ENCODE data around the gene TM9SF4. TPM values are rescaled to one million over a fixed set of nuclear protein-coding genes. Genes with fewer than 3 reads are reported as not detected.
A peak's percentile ranks its signal among the peaks of the same experiment; 100 is the strongest.
"Not testable (repeated sequence)": the region's sequence is repeated elsewhere in the genome, so short reads cannot be mapped to it uniquely, and the experiment has no call there.

TM9SF4 gene
- total and polyA plus RNA-seq, 8 donors, result 56.2 to 63.5 (median 60.1) TPM

DNA sequence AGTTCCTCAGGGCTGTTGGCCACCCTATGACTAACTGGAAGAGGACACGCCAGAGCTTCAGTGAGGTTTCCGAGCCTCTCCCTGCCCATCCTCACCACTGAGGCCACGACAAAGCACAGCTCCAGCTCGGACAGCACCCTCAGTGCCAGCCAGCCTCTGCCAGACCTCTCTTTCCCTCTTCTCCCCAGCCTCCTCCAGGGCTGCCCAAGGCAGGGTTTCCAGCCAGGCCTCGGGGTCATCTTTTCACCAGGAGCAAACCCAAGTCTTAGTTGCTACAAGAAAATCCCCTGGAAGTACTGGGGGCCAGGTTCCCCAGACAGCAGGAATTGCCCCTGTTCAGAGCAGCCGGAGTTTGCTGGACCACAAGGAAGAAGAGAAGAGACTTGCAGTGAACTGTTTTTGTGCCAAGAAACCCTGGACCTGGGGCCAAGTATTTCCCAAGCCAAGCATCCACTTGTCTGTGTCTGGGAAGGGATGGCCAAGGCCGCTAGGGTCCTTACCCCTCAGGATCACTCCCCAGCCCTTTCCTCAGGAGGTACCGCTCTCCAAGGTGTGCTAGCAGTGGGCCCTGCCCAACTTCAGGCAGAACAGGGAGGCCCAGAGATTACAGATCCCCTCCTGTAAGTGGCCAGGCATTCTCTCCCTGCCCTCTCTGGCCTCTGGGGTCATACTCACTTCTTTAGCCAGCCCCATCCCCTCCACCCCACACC lies 56.5 kb downstream of the TM9SF4 start:
- Histone ChIP-seq H3K9me3 (no peaks in the 10 kb centered on the region), H3K27ac (no peak overlapping the region), H3K4me3 (no peak overlapping the region), H3K36me3 (peaks cover 0 to 70% of the 10 kb centered on the region in 2 donors), H3K27me3 (no peaks in the 10 kb centered on the region), H3K4me1 (no peaks in the 10 kb centered on the region)
- ATAC-seq (no peak), DNase-seq (peak in 1 of 4 donors; percentile 24)
- TF ChIP-seq, protein P1, sequence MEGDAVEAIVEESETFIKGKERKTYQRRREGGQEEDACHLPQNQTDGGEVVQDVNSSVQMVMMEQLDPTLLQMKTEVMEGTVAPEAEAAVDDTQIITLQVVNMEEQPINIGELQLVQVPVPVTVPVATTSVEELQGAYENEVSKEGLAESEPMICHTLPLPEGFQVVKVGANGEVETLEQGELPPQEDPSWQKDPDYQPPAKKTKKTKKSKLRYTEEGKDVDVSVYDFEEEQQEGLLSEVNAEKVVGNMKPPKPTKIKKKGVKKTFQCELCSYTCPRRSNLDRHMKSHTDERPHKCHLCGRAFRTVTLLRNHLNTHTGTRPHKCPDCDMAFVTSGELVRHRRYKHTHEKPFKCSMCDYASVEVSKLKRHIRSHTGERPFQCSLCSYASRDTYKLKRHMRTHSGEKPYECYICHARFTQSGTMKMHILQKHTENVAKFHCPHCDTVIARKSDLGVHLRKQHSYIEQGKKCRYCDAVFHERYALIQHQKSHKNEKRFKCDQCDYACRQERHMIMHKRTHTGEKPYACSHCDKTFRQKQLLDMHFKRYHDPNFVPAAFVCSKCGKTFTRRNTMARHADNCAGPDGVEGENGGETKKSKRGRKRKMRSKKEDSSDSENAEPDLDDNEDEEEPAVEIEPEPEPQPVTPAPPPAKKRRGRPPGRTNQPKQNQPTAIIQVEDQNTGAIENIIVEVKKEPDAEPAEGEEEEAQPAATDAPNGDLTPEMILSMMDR (IDR thresholded peaks at IDR 0.05), result no peak
- intact Hi-C loops (cut with DNase I), result no loop called here

DNA sequence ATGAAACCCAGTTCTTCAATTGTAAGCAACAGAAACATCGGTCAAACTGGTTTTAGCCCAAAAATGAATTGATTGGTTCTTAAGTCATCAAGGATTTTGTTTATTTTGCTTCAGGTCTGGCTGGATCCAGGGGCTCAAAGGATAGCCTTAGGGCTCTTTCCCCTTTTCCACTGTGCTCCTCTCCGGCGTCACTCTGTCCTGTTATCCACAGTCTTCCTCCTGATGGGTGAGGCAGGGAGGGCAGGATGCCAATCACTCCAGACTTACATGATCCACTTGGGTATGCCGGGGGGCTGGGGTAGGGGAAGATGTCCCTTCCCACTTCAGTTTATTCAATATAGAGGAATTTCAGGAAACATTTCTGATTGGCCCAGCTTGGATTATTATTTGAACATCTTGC lies 58.0 kb downstream of the TM9SF4 start:
- no peaks in the 10 kb centered on the region for H3K9me3 ChIP-seq
- H3K4me1 ChIP-seq, result no peaks in the 10 kb centered on the region
- no peaks in the 10 kb centered on the region for H3K27me3 ChIP-seq
- TF ChIP-seq, protein P1 (IDR thresholded peaks at IDR 0.05), result no peak
- no peak overlapping the region for H3K4me3 ChIP-seq
- no peak for ATAC-seq
- no peak overlapping the region for H3K27ac ChIP-seq
- intact Hi-C loops (cut with DNase I), result no loop called here
- no peak for DNase-seq
- H3K36me3 ChIP-seq, result peaks cover 0 to 54% of the 10 kb centered on the region in 2 donors

DNA sequence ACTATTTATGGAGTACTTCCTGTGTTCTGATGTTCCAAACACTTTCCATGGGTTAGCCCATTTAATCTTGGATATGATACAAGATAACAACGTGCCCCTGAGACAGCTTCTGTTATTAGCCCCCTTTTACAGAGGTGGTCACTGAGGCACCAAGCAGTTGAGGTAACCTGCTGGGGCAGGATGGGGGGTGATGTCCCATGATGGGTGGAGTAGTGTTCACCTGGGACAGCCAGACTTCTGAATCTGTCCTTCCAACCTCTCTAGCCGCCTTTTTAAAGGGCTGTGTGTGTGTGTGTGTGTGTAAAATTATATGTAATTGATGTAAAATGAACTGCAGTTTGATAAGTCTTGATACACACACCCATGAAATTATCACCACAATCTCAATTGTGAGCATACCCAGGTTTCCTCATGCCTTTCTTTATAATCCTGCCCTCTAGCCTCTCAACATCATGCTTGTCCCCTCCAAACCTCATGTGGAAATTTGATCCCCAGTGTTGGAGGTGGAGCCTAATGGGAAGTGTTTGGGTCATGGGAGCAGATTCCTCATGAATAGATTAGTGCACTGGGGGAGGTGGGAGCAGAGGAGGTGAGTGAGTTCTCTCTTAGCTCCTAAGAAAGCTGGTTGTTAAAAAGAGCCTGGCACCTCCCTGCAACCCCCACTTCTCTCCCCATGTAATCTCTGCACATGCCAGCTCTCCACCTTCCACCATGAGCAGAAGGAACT lies 58.8 kb downstream of the TM9SF4 start:
- DNase-seq, result peak in 1 of 4 donors; percentile 39
- intact Hi-C loops (cut with DNase I), result no loop called here
- H3K4me1 ChIP-seq, result no peaks in the 10 kb centered on the region
- H3K27ac ChIP-seq, result no peak overlapping the region
- no peaks in the 10 kb centered on the region for H3K9me3 ChIP-seq
- TF ChIP-seq, protein P1 (IDR thresholded peaks at IDR 0.05), result no peak
- H3K4me3 ChIP-seq, result no peak overlapping the region
- H3K36me3 ChIP-seq, result peaks cover 0 to 46% of the 10 kb centered on the region in 2 donors
- H3K27me3 ChIP-seq, result no peaks in the 10 kb centered on the region
- ATAC-seq, result peak; percentile 50

DNA sequence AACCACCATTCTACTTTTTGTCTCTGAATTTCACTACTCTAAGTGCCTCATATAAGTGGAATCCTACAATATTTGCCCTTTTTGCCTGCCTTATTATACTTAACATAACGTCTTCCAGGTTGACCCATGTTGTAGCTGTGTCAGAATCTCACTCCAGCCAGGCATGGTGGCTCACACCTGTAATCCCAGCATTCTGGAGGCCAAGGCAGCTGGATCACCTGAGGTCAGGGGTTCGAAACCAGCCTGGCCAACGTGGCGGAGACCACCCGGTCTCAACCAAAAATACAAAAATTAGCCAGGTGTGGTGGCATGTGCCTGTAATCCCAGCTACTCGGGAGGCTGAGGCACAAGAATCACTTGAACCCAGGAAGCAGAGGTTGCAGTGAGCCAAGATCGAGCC lies 68.2 kb downstream of the TM9SF4 start:
- H3K9me3 ChIP-seq; H3K27me3 ChIP-seq; H3K4me1 ChIP-seq; intact Hi-C loops (cut with DNase I); ATAC-seq; H3K4me3 ChIP-seq; DNase-seq; H3K36me3 ChIP-seq; H3K27ac ChIP-seq: not testable (repeated sequence)

DNA sequence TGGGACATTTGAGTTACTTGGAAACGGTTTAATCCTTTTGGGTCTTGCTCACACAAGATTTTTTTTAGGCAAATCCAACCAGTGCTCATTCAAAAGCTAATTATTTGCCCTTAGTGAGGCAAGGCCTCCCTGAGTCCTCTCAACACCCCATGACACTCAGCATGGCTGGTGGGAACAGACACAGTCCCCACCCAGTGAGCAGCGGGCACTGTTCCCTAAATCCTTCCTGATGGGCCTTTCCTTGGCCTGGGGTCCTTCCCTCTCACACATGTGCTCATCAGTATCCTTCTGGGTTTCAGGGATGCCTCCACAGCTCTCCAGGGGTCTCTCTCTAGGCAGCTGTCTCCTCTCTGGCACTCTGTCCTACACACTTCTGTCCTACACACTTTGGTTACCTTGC lies 70.0 kb downstream of the TM9SF4 start:
- intact Hi-C loops (cut with DNase I), result no loop called here
- Histone ChIP-seq H3K4me1 (no peaks in the 10 kb centered on the region), H3K9me3 (no peaks in the 10 kb centered on the region), H3K27ac (no peak overlapping the region), H3K36me3 (no peaks in the 10 kb centered on the region), H3K4me3 (no peak overlapping the region), H3K27me3 (no peaks in the 10 kb centered on the region)
- ATAC-seq, result no peak
- TF ChIP-seq, protein P1 (IDR thresholded peaks at IDR 0.05), result no peak
- no peak for DNase-seq
